ENCODE measurements around the gene ERBB4. TPM values are rescaled to one million over a fixed set of nuclear protein-coding genes. Genes with fewer than 3 reads are reported as not detected.

ERBB4 gene
- total RNA-seq, 1 experiment from 2014 or later, result 0.04 TPM

DNA sequence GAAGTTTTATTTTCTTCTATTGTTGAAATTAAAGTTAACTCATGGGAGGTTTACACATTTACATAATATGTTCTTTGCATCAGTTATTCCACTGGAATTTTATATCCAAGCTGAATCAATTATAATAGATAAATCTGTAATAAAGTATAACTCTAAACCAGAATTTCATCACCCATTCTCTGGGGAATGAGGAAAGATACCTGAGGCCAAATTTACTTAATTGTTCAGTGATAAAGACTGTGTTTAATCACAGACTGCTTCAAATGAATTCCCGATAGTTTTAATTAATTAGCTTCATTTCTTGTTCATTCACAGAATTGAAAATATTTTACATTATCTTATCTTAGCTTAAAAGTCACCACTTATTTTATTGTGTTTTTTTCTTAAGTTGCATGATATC, 562.5 kb downstream of the ERBB4 start:
- no peak overlapping the region for H2BK12ac ChIP-seq (ENCODE audit: insufficient read length, low read depth, low read length)
- no peak overlapping the region for H2BK5ac ChIP-seq (ENCODE audit: insufficient read length, low read length)
- TF ChIP-seq, protein P1, sequence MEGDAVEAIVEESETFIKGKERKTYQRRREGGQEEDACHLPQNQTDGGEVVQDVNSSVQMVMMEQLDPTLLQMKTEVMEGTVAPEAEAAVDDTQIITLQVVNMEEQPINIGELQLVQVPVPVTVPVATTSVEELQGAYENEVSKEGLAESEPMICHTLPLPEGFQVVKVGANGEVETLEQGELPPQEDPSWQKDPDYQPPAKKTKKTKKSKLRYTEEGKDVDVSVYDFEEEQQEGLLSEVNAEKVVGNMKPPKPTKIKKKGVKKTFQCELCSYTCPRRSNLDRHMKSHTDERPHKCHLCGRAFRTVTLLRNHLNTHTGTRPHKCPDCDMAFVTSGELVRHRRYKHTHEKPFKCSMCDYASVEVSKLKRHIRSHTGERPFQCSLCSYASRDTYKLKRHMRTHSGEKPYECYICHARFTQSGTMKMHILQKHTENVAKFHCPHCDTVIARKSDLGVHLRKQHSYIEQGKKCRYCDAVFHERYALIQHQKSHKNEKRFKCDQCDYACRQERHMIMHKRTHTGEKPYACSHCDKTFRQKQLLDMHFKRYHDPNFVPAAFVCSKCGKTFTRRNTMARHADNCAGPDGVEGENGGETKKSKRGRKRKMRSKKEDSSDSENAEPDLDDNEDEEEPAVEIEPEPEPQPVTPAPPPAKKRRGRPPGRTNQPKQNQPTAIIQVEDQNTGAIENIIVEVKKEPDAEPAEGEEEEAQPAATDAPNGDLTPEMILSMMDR (conservative IDR thresholded peaks at IDR 0.05), result no peak
- no CpG with 5 or more reads among the region's 1 CpG for WGBS (ENCODE audit: extremely low coverage, insufficient read length, low lambda C conversion rate)
- no peak overlapping the region for H2BK120ac ChIP-seq (ENCODE audit: low read depth, low read length, poor library complexity, severe bottlenecking)
- no peaks in the 10 kb centered on the region for H4K20me1 ChIP-seq (ENCODE audit: control insufficient read depth, insufficient read depth, insufficient read length)
- H3K9me3 ChIP-seq (ENCODE audit: control insufficient read depth, low read depth, low read length), result no peaks in the 10 kb centered on the region
- no peaks in the 10 kb centered on the region for H3K27me3 Mint-ChIP-seq (ENCODE audit: low read depth)
- H3K4me3 Mint-ChIP-seq, result no peak overlapping the region
- H4K5ac ChIP-seq (ENCODE audit: insufficient read length, low read depth, low read length), result no peak overlapping the region
- no peak overlapping the region for H3K27ac Mint-ChIP-seq
- H2BK15ac ChIP-seq (ENCODE audit: low read depth, low read length), result no peak overlapping the region
- H3K27me3 ChIP-seq (ENCODE audit: insufficient read depth, low read length), result no peaks in the 10 kb centered on the region
- no peak overlapping the region for H4K91ac ChIP-seq (ENCODE audit: insufficient read length, low read depth, low read length)
- no peaks in the 10 kb centered on the region for H3K23me2 ChIP-seq (ENCODE audit: insufficient read length, low read depth, low read length, poor library complexity, severe bottlenecking)
- H3K56ac ChIP-seq (ENCODE audit: insufficient read length, low read depth, low read length), result no peak overlapping the region
- no peak overlapping the region for H3K23ac ChIP-seq (ENCODE audit: insufficient read length, low read depth, low read length)
- H2AK5ac ChIP-seq (ENCODE audit: insufficient read length, low read length), result no peak overlapping the region
- no peak overlapping the region for H3K4me2 ChIP-seq (ENCODE audit: insufficient read depth, insufficient read length, low read length)
- no peak for DNase-seq
- no peaks in the 10 kb centered on the region for H3K79me2 ChIP-seq (ENCODE audit: insufficient read depth, low read length)
- H4K8ac ChIP-seq (replicated peaks; ENCODE audit: insufficient read length, low read depth, low read length), result no peak overlapping the region
- no peaks in the 10 kb centered on the region for H3K4me1 Mint-ChIP-seq
- no peak overlapping the region for H2AFZ ChIP-seq (ENCODE audit: low read length)
- H3K9me3 Mint-ChIP-seq, result peaks cover 7% of the 10 kb centered on the region in 2 experiments; a peak in 3 of 5 replicates
- no peaks in the 10 kb centered on the region for H3K79me1 ChIP-seq (ENCODE audit: insufficient read depth, low read depth, low read length, poor library complexity, severe bottlenecking)
- H3K27ac ChIP-seq (ENCODE audit: insufficient read length, low read depth, low read length), result no peak overlapping the region
- H2BK20ac ChIP-seq (ENCODE audit: low read depth, low read length, poor library complexity, severe bottlenecking), result no peak overlapping the region
- no peaks in the 10 kb centered on the region for H3K4me1 ChIP-seq (ENCODE audit: insufficient read depth, low read length)
- H3K36me3 Mint-ChIP-seq (ENCODE audit: insufficient read depth in 1 of 3, low read depth in 3 of 3), result peaks cover 0 to 5% (median 0%) of the 10 kb centered on the region in 3 experiments; a peak in 1 of 7 replicates
- no peak overlapping the region for H3K4ac ChIP-seq (ENCODE audit: low read depth, low read length)
- no peak overlapping the region for H3K9ac ChIP-seq (ENCODE audit: extremely low read depth, insufficient read length, low read length)
- H3K18ac ChIP-seq (ENCODE audit: insufficient read length, low read depth, low read length), result no peak overlapping the region
- H3T11ph ChIP-seq (ENCODE audit: low read length), result no peak overlapping the region
- H3K14ac ChIP-seq (ENCODE audit: insufficient read depth, low read length), result no peak overlapping the region

All from H9 (cell line).